ENCODE measurements around the gene CMKLR1.

DNA sequence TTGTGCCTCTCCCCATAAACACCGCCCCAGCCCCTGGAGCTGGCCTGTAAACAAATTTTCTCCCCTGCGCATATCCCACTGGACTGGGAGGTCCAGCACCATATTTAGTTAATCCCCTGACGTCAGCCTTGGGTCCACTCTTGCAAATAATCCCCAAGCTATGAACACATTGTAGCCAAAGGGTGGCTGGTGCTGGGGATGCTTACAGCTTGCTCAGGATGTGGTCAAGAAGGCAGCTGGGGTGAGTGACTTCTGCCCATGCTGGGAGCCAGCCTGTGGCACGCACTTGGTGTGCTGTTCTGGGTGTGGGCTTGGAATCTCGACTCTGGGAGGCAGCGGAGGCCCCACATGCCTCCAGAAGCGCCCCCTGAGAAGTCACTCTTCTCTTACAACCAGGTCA lies 32.1 kb downstream of the CMKLR1 start:
- no peak for TF ChIP-seq CTCF (IDR thresholded peaks at IDR 0.05)
- no peak for TF ChIP-seq EZH2 (IDR thresholded peaks at IDR 0.05)
- no peak for TF ChIP-seq EZH2phosphoT487 (IDR thresholded peaks at IDR 0.05)

Measured in neural progenitor cell (in vitro differentiated cells).